SH-SY5Y (cell line): ENCODE measurements around the gene VSIR.

ENCODE experiments used
- GATA2 ChIP-seq: IDR thresholded peaks from 2 replicates; pipeline ENCODE4 v1.6.1; 2011; ENCODE audit warnings: mild to moderate bottlenecking, low read depth, low read length
- GATA3 ChIP-seq: IDR thresholded peaks from 2 replicates; pipeline ENCODE4 v1.6.1; 2011; ENCODE audit warnings: low read depth, mild to moderate bottlenecking, low read length, moderate library complexity

DNA sequence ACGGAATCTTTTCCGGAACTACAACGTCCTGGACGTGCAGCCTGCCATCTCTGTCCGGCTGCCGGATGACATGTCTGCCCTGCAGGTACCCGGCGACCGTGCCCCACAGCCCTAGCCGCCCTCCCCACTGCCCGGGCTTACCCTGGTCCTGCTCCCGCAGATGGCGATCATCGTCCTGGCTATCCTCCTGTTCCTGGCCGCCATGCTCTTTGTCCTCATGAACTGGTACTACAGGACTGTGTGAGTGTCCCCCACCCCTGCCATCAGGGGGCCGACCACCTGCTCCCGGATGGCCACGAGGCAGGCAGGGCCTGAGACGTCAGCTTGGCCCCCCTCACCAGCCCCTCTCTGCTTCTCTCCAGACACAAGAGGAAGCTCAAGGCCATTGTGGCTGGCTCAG lies 38.0 kb upstream of the VSIR start:
- TF ChIP-seq GATA2 (no peak), GATA3 (no peak)
